IPS DF 4.7 (cell line): Measurements from ENCODE around the gene SYNPO2.
"Not testable (repeated sequence)": the region's sequence is repeated elsewhere in the genome, so short reads cannot be mapped to it uniquely, and the experiment has no call there.

Experiments used
- DNase-seq: peaks from one replicate; pipeline ENCODE4 v3.0.0-alpha.2; 2013; ENCODE audit warnings: low spot score; ENCODE audit errors: extremely low read depth

SYNPO2 gene

DNA sequence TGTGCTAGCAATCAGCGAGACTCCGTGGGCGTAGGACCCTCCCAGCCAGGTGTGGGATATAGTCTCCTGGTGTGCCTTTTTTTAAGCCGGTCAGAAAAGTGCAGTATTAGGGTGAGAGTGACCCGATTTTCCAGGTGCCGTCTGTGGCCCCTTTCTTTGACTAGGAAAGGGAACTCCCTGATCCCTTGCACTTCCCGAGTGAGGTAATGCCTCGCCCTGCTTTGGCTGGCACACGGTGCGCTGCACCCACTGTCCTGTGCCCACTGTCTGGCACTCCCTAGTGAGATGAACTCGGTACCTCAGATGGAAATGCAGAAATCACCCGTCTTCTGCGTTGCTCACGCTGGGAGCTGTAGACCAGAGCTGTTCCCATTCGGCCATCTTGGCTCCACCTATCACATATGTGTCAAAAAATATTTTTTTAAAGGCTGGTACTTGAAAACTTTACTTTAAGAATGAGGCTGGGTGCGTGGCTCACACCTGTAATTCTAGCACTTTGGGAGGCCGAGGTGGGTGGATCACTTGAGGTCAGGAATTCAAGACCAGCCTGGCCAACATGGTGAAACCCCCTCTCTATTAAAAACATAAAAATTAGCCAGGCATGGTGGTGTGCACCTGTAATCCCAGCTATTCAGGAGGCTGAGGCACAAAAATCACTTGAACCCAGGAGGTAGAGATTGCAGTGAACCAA lies 179.2 kb downstream of the SYNPO2 start:
- not testable (repeated sequence) for DNase-seq

GRCh38 chr4:119068529-119068962 lies 179.9 kb downstream of the SYNPO2 start:
- DNase-seq = no peak

- DNase-seq = no peak
These were observed 181.6 kb downstream of the SYNPO2 start for GRCh38 chr4:119070301-119070700.

DNA sequence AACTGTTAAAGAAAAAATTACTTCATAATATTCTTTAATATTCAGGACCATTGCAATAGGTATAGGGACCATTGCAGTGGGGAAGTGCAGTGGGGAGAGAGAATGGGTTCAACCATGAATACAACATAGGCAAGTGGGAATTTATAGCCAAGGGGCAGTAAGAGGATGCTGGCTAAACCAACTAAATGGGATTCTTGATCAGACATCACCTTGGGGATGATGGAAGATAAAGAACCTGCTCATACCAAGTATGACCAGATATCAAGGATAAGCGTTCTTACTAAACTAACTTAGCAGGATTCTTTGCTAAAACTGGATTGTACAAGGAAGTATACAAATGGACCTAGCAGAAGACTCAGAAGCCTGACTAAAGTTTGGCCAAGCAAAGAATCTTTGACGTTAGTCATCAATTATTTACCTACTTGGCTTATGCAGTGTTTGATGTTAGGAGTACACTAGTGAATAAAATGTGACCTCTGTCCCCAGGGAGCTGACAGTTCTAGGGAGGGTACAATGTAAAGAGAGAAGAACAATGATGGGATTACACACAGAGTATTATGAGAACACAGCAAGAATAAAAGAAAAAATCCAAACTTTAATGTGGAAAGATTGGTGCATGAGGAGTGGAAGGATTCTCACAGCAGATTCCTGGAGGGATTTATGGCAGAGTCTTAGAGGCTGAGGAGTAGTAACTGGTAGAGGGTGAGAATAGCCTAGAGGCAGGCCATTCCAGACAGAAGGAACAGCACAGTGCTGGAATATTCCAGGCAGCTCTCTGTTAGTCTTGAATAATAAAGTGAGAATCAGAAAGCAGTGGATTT lies 192.3 kb downstream of the SYNPO2 start:
- DNase-seq = no peak

- DNase-seq = no peak
These were observed 192.8 kb downstream of the SYNPO2 start for GRCh38 chr4:119081542-119081859.

- DNase-seq = no peak
These were observed 193.3 kb downstream of the SYNPO2 start for GRCh38 chr4:119081943-119082342.

DNA sequence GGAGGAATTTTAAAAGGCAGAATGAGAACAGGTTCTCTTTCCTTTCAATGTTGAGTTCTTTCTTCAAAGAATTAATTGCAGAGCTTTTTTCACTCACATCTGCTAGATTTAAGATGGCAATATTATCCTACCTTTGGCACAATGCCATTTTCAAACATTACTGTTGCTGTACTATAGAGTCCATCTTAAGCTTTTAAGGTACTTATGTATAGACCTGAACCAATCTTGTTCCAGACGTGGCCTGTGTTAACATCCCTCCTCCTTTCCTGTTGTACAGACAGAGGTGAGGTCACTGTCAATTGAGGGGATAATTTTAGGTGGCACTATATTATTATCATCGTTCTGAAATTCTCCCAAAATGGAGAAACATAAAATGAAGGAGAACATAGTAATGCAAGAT lies 194.0 kb downstream of the SYNPO2 start:
- no peak for DNase-seq

DNA sequence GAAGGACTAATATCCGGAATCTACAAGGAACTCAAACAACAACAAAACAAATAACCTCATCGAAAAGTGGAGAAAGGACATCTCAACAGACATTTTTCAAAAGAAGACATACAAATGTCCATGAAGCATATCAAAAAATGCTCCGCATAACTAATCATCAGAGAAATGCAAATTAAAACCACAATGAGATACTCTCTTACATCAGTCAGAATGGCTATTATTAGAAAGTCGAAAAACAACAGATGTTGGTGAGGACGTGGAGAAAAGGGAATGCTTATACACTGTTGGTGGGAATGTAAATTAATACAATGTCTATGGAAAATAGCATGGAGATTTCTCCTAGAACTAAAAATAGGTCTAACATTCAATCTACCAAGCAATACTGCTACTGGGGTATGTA lies 195.9 kb downstream of the SYNPO2 start:
- DNase-seq = no peak

- DNase-seq = no peak
These were observed 198.5 kb downstream of the SYNPO2 start for GRCh38 chr4:119087121-119087520.

DNA sequence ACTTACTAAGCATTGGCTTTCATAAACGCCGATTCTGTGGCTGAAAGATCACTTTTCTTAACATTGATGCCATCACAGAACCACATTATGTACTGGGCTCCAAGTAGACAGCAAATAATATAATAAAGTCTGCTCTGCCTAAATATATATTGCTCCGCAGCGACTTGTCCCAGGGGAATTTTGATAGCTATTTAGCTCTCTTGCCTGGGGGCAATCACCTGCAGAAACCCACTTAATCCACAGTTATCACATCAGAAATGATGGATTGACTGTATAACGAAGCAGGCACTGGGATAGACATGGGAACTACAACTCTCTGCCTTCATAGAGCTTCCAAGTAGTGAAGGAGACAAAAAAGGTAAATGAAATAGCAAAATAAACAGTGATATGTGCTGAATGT lies 199.0 kb downstream of the SYNPO2 start:
- no peak for DNase-seq

GRCh38 chr4:119093042-119093827 lies 204.6 kb downstream of the SYNPO2 start:
- DNase-seq = no peak

GRCh38 chr4:119097282-119097900 lies 208.7 kb downstream of the SYNPO2 start:
- DNase-seq = no peak

DNA sequence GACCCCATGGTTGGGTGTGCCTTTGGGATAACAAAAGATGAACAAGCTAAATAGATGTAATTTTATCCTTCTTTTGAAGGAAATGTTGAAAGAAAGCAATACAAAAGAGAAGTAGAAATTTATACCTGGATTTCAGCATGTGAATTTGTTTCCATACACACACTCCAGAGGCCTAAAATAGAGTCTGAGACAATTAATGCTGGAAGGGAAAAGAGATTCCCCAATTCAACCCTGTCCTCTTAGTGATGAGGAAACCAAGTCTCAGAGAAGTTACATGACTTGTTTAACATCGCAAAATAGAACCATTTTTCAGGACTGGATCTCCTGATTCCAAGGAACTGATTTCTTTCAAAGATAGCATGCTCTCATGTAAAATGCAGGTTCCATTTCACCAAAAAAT lies 209.7 kb downstream of the SYNPO2 start:
- DNase-seq = no peak

- DNase-seq = no peak
These were observed 210.7 kb downstream of the SYNPO2 start for GRCh38 chr4:119099227-119099810.

- DNase-seq = no peak
These were observed 212.0 kb downstream of the SYNPO2 start for GRCh38 chr4:119100655-119101054.

DNA sequence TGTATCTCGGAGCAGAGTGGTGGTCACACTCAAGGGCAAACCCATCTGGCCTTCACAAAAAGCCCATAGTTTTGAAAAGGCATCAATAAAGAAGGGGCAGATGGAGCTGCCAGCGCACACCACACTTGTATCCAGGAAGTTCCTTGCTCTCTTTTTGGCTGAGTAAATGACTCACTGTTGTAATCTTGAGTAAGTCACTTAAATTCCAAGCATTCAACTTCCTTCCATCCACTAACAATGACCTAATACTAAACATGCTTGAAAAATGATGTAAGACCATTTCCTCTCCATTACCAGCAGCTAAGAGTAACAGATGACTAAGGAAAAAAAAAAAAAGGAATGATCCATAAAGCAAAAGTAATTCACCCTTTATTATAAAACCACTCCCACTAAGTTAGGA lies 214.6 kb downstream of the SYNPO2 start:
- DNase-seq = no peak

GRCh38 chr4:119104644-119105273 lies 216.1 kb downstream of the SYNPO2 start:
- DNase-seq = no peak

- DNase-seq = no peak
These were observed 217.0 kb downstream of the SYNPO2 start for GRCh38 chr4:119105605-119106004.

GRCh38 chr4:119106036-119107000 lies 217.7 kb downstream of the SYNPO2 start:
- no peak for DNase-seq

DNA sequence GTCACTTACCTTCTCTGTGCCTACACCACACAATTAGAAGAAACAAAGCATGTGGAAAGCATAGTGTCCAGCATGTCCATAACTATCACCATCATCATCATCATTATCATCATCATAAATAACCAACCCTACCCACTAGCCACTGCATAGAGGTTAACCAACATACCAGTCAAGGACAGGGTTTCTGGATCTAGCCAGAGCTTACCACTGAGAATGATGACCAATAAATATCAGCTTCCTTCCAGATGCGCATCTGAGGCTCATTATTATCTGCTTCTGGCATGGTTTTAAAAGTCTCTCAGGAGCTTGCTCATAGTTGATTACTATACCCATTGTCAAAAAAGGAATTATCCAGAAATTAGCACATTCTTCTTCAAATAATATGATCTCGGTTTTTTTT lies 221.5 kb downstream of the SYNPO2 start:
- DNase-seq = no peak
